K562 (cell line): Measurements from ENCODE around the gene COP1. TPM values are rescaled to one million over a fixed set of nuclear protein-coding genes. Genes with fewer than 3 reads are reported as not detected.
"Not testable (repeated sequence)": the region's sequence is repeated elsewhere in the genome, so short reads cannot be mapped to it uniquely, and the experiment has no call there.

ENCODE experiments used
- ATAC-seq: fragments of 200-7000 bp; cut with Tn5 transposase; 3 replicates; pipeline ENCODE4 v1.9.1; 2020; ENCODE audit warnings: moderate library complexity
- BruUV-seq: library from RNA; stranded (reverse); fragments of 400-500 nt; replicated peaks from 2 replicates; lab custom pipeline; 2021; lab: Mats Ljungman, UMichigan
- CTCF ChIA-PET: fragments of 300-600 bp; formaldehyde crosslinking; extraction: SDS; loops from one replicate; lab custom pipeline; 2021; ENCODE audit warnings: low intra/inter-chr PET ratio; lab: Yijun Ruan, JAX
- POLR2A ChIA-PET: fragments of 300-600, 350-650 bp; sonication (Branson Sonifier 250); formaldehyde crosslinking; extraction: SDS; loops from one replicate; lab custom pipeline; 2021; ENCODE audit warnings: antibody characterized with exemption, inconsistent platforms; lab: Yijun Ruan, JAX
- DNase-seq, 4 experiments: peaks; one replicate each; pipeline versions ENCODE4 v3.0.0 to v3.0.0-alpha.2; 2011 to 2018; ENCODE audit warnings: low spot score in 3 of 4, mixed read lengths in 3 of 4; ENCODE audit errors: extremely low read depth in 1 of 4
- FAIRE-seq: peaks from 2 replicates; lab custom pipeline; 2011; peaks lifted over from hg19 to GRCh38; lab: Jason Lieb, UNC
- H2AFZ ChIP-seq: 2 replicates; pipeline ENCODE4 v1.6.0; 2011; ENCODE audit warnings: low read depth, low read length, control low read depth, inconsistent platforms
- H3K27ac ChIP-seq: fragments of 200-600 bp; 3 replicates; pipeline ENCODE4 v1.8.0; 2011; ENCODE audit warnings: low read depth, mild to moderate bottlenecking, control low read depth, inconsistent platforms, low read length, moderate library complexity, mixed read lengths; ENCODE audit errors: extremely low read depth
- H3K27me3 ChIP-seq, 2 experiments: fragments of 300-600 bp in 1 of 2; 2 replicates in 1 of 2; 3 replicates in 1 of 2; pipeline versions ENCODE4 v1.6.0 to v1.8.0; 2011; ENCODE audit warnings: inconsistent platforms in 2 of 2, low read length in 2 of 2, mild to moderate bottlenecking in 1 of 2, mixed read lengths in 1 of 2, moderate library complexity in 1 of 2; ENCODE audit not compliant: control insufficient read depth in 2 of 2, insufficient read depth in 2 of 2
- H3K36me3 ChIP-seq: fragments of 300-600 bp; 3 replicates; pipeline ENCODE4 v1.8.0; 2011; ENCODE audit warnings: mild to moderate bottlenecking, low read length, inconsistent platforms; ENCODE audit not compliant: control insufficient read depth, insufficient read depth
- H3K4me1 ChIP-seq, 2 experiments: fragments of 200-600 bp in 1 of 2; replicated peaks in 1 of 2; 2 replicates in 1 of 2; 3 replicates in 1 of 2; pipeline versions ENCODE4 v1.5.1 to v1.8.0; 2011; ENCODE audit warnings: inconsistent platforms in 2 of 2, low read length in 2 of 2, mild to moderate bottlenecking in 1 of 2, mixed read lengths in 1 of 2, moderate library complexity in 1 of 2; ENCODE audit not compliant: control insufficient read depth in 2 of 2, insufficient read depth in 2 of 2
- H3K4me2 ChIP-seq: 2 replicates; pipeline ENCODE4 v1.6.1; 2011; ENCODE audit warnings: low read length, control low read depth, inconsistent platforms, mixed read lengths; ENCODE audit not compliant: insufficient read depth
- H3K4me3 ChIP-seq: fragments of 200-600 bp; sonication (generic), shearing (Covaris generic); 2 replicates; pipeline ENCODE4 v1.5.1; 2016; ENCODE audit warnings: control low read depth, inconsistent platforms
- H3K79me2 ChIP-seq: fragments of 200-600 bp; 3 replicates; pipeline ENCODE4 v1.8.0; 2011; ENCODE audit warnings: low read length, inconsistent platforms; ENCODE audit not compliant: control insufficient read depth, insufficient read depth
- H3K9ac ChIP-seq, 2 experiments: 2 replicates each; pipeline versions ENCODE4 v1.6.0 to v1.6.1; 2011; ENCODE audit warnings: low read depth in 2 of 2, low read length in 2 of 2, control low read depth in 1 of 2, inconsistent platforms in 1 of 2, mild to moderate bottlenecking in 1 of 2, mixed read lengths in 1 of 2; ENCODE audit not compliant: insufficient read depth in 1 of 2
- H3K9me1 ChIP-seq: one replicate; pipeline ENCODE4 v1.6.0; 2011; ENCODE audit warnings: inconsistent platforms, mild to moderate bottlenecking, low read length, moderate library complexity; ENCODE audit not compliant: control insufficient read depth, insufficient read depth
- H3K9me3 ChIP-seq: replicated peaks from 2 replicates; pipeline ENCODE4 v1.5.1; 2011; ENCODE audit warnings: low read depth, low read length, inconsistent platforms; ENCODE audit not compliant: control insufficient read depth, insufficient read depth
- H4K20me1 ChIP-seq: replicated peaks from 2 replicates; pipeline ENCODE4 v1.6.1; 2011; ENCODE audit warnings: low read length, inconsistent platforms, mixed read lengths; ENCODE audit not compliant: control insufficient read depth, insufficient read depth
- ARHGAP35 ChIP-seq: fragments of 450-650 bp; IDR thresholded peaks from 2 replicates; pipeline ENCODE4 v1.6.1; 2018; ENCODE audit not compliant: partially characterized antibody
- MTA1 ChIP-seq: fragments of 450-650 bp; IDR thresholded peaks from 2 replicates; pipeline ENCODE4 v1.6.1; 2017; ENCODE audit warnings: borderline replicate concordance
- NCOA4 ChIP-seq: fragments of 450-650 bp; IDR thresholded peaks from 2 replicates; pipeline ENCODE4 v1.6.1; 2018; ENCODE audit warnings: mild to moderate bottlenecking; ENCODE audit not compliant: partially characterized antibody
- WGBS: fragments of 100-300 bp; shearing (Covaris generic); methylation state at CpG from one replicate; pipeline ENCODE4 v1.1.6; 2016; ENCODE audit warnings: low coverage, mixed read lengths; ENCODE audit not compliant: insufficient coverage; ENCODE audit errors: missing lambda C conversion rate; 5-methylcytosine and 5-hydroxymethylcytosine counted together
- in situ Hi-C: fragments of 300-500 bp; cut with MboI; formaldehyde crosslinking; loops from 4 replicates; pipeline ENCODE4 v1.15.0; 2018; ENCODE audit warnings: inconsistent platforms, mixed read lengths
- intact Hi-C: fragments of 100-400 bp; cut with micrococcal nuclease; formaldehyde crosslinking; loops from 2 replicates; pipeline ENCODE4 v1.14.2; 2022
- polyA plus RNA-seq, 8 experiments: library from polyadenylated mRNA; depleted of rRNA in 4 of 8; stranded (reverse) in 5 of 8; unstranded in 3 of 8; fragments of >200 nt; fragmentation: Nextera tagmentation in 2 of 8; fragmentation: Illumina TruSeq in 1 of 8; extraction: Ambion mirVana in 2 of 8; extraction: Trizol in 1 of 8; gene quantifications; 2 replicates each; pipeline versions ENCODE4 v1.2.1 to v1.2.3, GENCODE V29; 2011 to 2014; ENCODE audit warnings: inconsistent platforms in 1 of 8, missing spikeins in 1 of 8
- total RNA-seq, 7 experiments: library from RNA; depleted of rRNA in 6 of 7; stranded (reverse); fragments of >200 nt in 6 of 7; fragmentation: Illumina TruSeq in 2 of 7; extraction: Trizol in 2 of 7; gene quantifications; 2 replicates each; pipeline versions ENCODE4 v1.2.1 to v1.2.3, GENCODE V29; 2011 to 2021; ENCODE audit warnings: low replicate concordance in 1 of 7
- TF ChIP-seq, protein P1 (sequence below): fragments of 450-650 bp; IDR thresholded peaks from 2 replicates; pipeline ENCODE4 v1.6.1; 2016; ENCODE audit warnings: missing biosample characterization, missing genetic modification characterization
- TF ChIP-seq, protein P2 (sequence below): fragments of 450-650 bp; IDR thresholded peaks from 2 replicates; pipeline ENCODE4 v1.6.1; 2014; ENCODE audit warnings: low read depth, mild to moderate bottlenecking, moderate library complexity, borderline replicate concordance

COP1 gene
- total and polyA plus RNA-seq, 9 of the 15 experiments (the other 6 are each of a cell fraction or from before 2014, with no cell fraction given), result 25.8 to 77.7 (median 58.6) TPM

DNA sequence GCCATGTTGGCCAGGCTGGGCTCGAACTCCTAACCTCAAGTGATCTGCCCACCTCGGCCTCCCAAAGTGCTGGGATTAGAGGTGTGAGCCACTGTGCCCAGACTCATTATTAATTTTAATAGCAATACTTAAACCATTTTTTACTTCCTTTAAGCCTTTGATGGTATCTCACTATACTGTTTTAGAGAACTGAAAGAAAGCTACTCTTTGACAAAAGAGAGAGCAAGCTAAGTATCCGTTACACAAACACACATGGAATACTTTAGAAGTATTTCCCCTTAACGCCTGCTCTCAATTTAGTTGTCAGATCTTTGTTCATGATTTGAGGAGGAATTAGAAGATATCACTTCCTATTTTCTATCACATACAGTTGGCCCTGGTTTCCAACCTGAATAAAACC lies 189.4 kb downstream of the COP1 start (continued):
- TF ChIP-seq, protein P1, sequence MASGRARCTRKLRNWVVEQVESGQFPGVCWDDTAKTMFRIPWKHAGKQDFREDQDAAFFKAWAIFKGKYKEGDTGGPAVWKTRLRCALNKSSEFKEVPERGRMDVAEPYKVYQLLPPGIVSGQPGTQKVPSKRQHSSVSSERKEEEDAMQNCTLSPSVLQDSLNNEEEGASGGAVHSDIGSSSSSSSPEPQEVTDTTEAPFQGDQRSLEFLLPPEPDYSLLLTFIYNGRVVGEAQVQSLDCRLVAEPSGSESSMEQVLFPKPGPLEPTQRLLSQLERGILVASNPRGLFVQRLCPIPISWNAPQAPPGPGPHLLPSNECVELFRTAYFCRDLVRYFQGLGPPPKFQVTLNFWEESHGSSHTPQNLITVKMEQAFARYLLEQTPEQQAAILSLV (tag), result no peak
- TF ChIP-seq MTA1, result no peak
- no peak for TF ChIP-seq NCOA4
- TF ChIP-seq, protein P2, sequence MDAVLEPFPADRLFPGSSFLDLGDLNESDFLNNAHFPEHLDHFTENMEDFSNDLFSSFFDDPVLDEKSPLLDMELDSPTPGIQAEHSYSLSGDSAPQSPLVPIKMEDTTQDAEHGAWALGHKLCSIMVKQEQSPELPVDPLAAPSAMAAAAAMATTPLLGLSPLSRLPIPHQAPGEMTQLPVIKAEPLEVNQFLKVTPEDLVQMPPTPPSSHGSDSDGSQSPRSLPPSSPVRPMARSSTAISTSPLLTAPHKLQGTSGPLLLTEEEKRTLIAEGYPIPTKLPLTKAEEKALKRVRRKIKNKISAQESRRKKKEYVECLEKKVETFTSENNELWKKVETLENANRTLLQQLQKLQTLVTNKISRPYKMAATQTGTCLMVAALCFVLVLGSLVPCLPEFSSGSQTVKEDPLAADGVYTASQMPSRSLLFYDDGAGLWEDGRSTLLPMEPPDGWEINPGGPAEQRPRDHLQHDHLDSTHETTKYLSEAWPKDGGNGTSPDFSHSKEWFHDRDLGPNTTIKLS, result no peak

DNA sequence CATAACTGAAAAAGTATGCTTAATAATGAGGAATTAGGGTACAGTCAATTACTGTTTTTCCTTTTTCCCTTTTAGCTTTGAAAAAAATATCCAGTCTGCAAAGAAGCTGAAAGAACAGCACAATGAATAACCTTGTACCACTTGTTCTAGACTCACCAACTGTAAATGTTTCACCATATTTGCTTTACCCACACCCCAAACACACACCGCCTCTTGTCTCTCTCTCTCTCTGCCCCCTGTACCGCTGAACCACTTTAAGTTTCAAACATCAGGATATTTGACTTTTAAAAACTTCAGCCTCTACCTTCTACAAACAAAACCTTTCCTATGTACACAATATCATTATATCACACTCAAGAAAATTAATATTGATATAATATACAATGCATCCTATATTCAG lies 197.1 kb downstream of the COP1 start:
- Histone ChIP-seq H4K20me1 (no peaks in the 10 kb centered on the region), H3K4me2 (no peak overlapping the region), H3K9ac (no peak overlapping the region), H3K79me2 (no peaks in the 10 kb centered on the region), H2AFZ (no peak overlapping the region), H3K4me1 (no peaks in the 10 kb centered on the region), H3K9me1 (no peaks in the 10 kb centered on the region), H3K27ac (no peak overlapping the region), H3K27me3 (no peaks in the 10 kb centered on the region), H3K36me3 (peaks cover 12% of the 10 kb centered on the region; the same call in 2 of the 3 replicates), H3K4me3 (no peak overlapping the region), H3K9me3 (peaks cover 6% of the 10 kb centered on the region)
- ATAC-seq (no peak), DNase-seq (no peak), FAIRE-seq (no peak)
- ChIA-PET CTCF (no interaction called here), POLR2A (no interaction called here)
- BruUV-seq, result no TSS peak
- intact Hi-C loops, result no loop called here
- in situ Hi-C loops, result no loop called here
- TF ChIP-seq ARHGAP35, result no peak
- WGBS, result 85% methylated on average over 2 of the region's 2 CpGs

DNA sequence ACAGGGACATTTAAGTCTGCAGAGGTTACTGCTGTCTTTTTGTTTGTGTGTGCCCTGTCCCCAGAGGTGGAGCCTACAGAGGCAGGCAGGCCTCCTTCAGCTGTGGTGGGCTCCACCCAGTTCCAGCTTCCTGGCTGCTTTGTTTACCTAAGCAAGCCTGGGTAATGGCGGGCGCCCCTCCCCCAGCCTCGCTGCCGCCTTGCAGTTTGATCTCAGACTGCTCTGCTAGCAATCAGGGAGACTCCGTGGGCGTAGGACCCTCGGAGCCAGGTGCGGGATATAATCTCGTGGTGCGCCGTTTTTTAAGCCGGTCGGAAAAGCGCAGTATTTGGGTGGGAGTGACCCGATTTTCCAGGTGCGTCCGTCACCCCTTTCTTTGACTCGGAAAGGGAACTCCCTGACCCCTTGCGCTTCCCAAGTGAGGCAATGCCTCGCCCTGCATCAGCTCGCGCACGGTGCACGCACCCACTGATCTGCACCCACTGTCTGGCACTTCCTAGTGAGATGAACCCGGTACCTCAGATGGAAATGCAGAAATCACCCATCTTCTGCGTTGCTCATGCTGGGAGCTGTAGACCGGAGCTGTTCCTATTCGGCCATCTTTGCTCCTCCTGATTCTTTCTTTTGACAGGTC lies 199.2 kb downstream of the COP1 start:
- WGBS, result 95% methylated on average over 21 of the region's 28 CpGs
- H4K20me1 ChIP-seq, H3K4me1 ChIP-seq, H3K27ac ChIP-seq, H3K9me1 ChIP-seq, intact Hi-C loops, H3K9me3 ChIP-seq, POLR2A ChIA-PET, H2AFZ ChIP-seq, CTCF ChIA-PET, BruUV-seq, DNase-seq, H3K4me3 ChIP-seq, FAIRE-seq, H3K27me3 ChIP-seq, H3K4me2 ChIP-seq, H3K79me2 ChIP-seq, H3K9ac ChIP-seq, in situ Hi-C loops, ATAC-seq: not testable (repeated sequence)
- peaks cover 11% of the 10 kb centered on the region; the same call in 2 of the 3 replicates for H3K36me3 ChIP-seq
